Measurements from ENCODE around the gene FAM76A. TPM values are rescaled to one million over a fixed set of nuclear protein-coding genes. Genes with fewer than 3 reads are reported as not detected.

Gene FAM76A
- 3.9 and 4.7 TPM in 2 replicates for total RNA-seq

GRCh38 chr1:27725374-27726172, at the start of gene FAM76A:
Gene FAM76A (plus strand): TSS chr1:27725961. CDS start chr1:27726081, 120 bp downstream.

GRCh38 chr1:27772932-27773825, 47.4 kb downstream of the FAM76A start, which contains the start of gene STX12:
Gene STX12 (plus strand): TSS chr1:27773219. CDS start chr1:27773308, 89 bp downstream.

Other genes with a start within 250 kb of the FAM76A start
- gene WASF2, start 235.8 kb upstream of the FAM76A start, total RNA-seq = 31.2 and 34.7 TPM in 2 replicates
- 15.3 and 18.3 TPM in 2 replicates for gene AHDC1, start 121.8 kb upstream of the FAM76A start, total RNA-seq
- 0.16 TPM in 1 of 2 replicates, not detected in the other for gene FGR, start 90.8 kb upstream of the FAM76A start, total RNA-seq
- 27.4 and 67.4 TPM in 2 replicates for gene IFI6, start 53.8 kb upstream of the FAM76A start, total RNA-seq
- gene STX12, start 47.3 kb downstream of the FAM76A start, total RNA-seq = 61.6 and 68.4 TPM in 2 replicates
- gene PPP1R8, start 104.8 kb downstream of the FAM76A start, total RNA-seq = 39.7 and 41.5 TPM in 2 replicates
- gene THEMIS2, start 146.6 kb downstream of the FAM76A start, total RNA-seq = 2.5 and 7.1 TPM in 2 replicates
- 13.0 and 19.9 TPM in 2 replicates for gene RPA2, start 188.6 kb downstream of the FAM76A start, total RNA-seq
- not detected in 2 replicates for gene SMPDL3B, start 209.0 kb downstream of the FAM76A start, total RNA-seq
- gene XKR8, start 234.0 kb downstream of the FAM76A start, total RNA-seq = 3.2 and 8.4 TPM in 2 replicates